Right hindlimb (tissue), 1 donor: ENCODE measurements around the gene SLC1A1.
"Not testable (repeated sequence)": the region's sequence is repeated elsewhere in the genome, so short reads cannot be mapped to it uniquely, and the experiment has no call there.

ENCODE experiments used
- DNase-seq: peaks from one replicate; pipeline ENCODE4 v3.0.0-alpha.2; 2018

The SLC1A1 gene

GRCh38 chr9:4507306-4508130, 17.2 kb downstream of the SLC1A1 start:
- DNase-seq: no peak

- no peak for DNase-seq
Measured at GRCh38 chr9:4508246-4508906, 18.1 kb downstream of the SLC1A1 start.

- no peak for DNase-seq
Measured at GRCh38 chr9:4508907-4509589, 18.8 kb downstream of the SLC1A1 start.

- DNase-seq: no peak
Measured at GRCh38 chr9:4509590-4509984, 19.3 kb downstream of the SLC1A1 start.

- no peak for DNase-seq
Measured at GRCh38 chr9:4510546-4511322, 20.5 kb downstream of the SLC1A1 start.

- no peak for DNase-seq
Measured at GRCh38 chr9:4514252-4515128, 24.2 kb downstream of the SLC1A1 start.

- no peak for DNase-seq
Measured at GRCh38 chr9:4515958-4516375, 25.7 kb downstream of the SLC1A1 start.

GRCh38 chr9:4517274-4517673, 27.0 kb downstream of the SLC1A1 start:
- no peak for DNase-seq

GRCh38 chr9:4519604-4520003, 29.3 kb downstream of the SLC1A1 start:
- DNase-seq: no peak

- DNase-seq: no peak
Measured at GRCh38 chr9:4520055-4520454, 29.8 kb downstream of the SLC1A1 start.

GRCh38 chr9:4530375-4530774, 40.1 kb downstream of the SLC1A1 start:
- no peak for DNase-seq

- not testable (repeated sequence) for DNase-seq
Measured at GRCh38 chr9:4530831-4531230, 40.6 kb downstream of the SLC1A1 start.

- not testable (repeated sequence) for DNase-seq
Measured at GRCh38 chr9:4531355-4531754, 41.1 kb downstream of the SLC1A1 start.

GRCh38 chr9:4533881-4534280, 43.6 kb downstream of the SLC1A1 start:
- not testable (repeated sequence) for DNase-seq

GRCh38 chr9:4536196-4536595, 45.9 kb downstream of the SLC1A1 start:
- DNase-seq: not testable (repeated sequence)

- no peak for DNase-seq
Measured at GRCh38 chr9:4537581-4537980, 47.3 kb downstream of the SLC1A1 start.

GRCh38 chr9:4538107-4538506, 47.8 kb downstream of the SLC1A1 start:
- DNase-seq: no peak

GRCh38 chr9:4538621-4539020, 48.4 kb downstream of the SLC1A1 start:
- no peak for DNase-seq

GRCh38 chr9:4540425-4540824, 50.2 kb downstream of the SLC1A1 start:
- no peak for DNase-seq

GRCh38 chr9:4541281-4541680, 51.0 kb downstream of the SLC1A1 start:
- no peak for DNase-seq

- no peak for DNase-seq
Measured at GRCh38 chr9:4541856-4542255, 51.6 kb downstream of the SLC1A1 start.

GRCh38 chr9:4544714-4545113, 54.4 kb downstream of the SLC1A1 start:
- DNase-seq: not testable (repeated sequence)
